ENCODE measurements around the gene RPS23.

The RPS23 gene

GRCh38 chr5:82312373-82312856, 34.3 kb upstream of the RPS23 start:
- no peak overlapping the region for H3K4me3 ChIP-seq (ENCODE audit: low read depth in 1 of 5, low read length in 5 of 5)

GRCh38 chr5:82309091-82309531, 31.0 kb upstream of the RPS23 start:
- peaks cover 2 to 16% (median 5%) of the 10 kb centered on the region in 5 donors for H3K36me3 ChIP-seq (ENCODE audit: control insufficient read depth in 5 of 5, insufficient read depth in 5 of 5, low read length in 5 of 5)

More at GRCh38 chr5:82312373-82312856, 34.3 kb upstream of the RPS23 start:
- Histone ChIP-seq H3K27ac (ENCODE audit: low read depth, low read length) (no peak overlapping the region), H3K36me3 (ENCODE audit: control insufficient read depth in 5 of 5, insufficient read depth in 5 of 5, low read length in 5 of 5) (peaks cover 0 to 8% (median 5%) of the 10 kb centered on the region in 5 donors), H3K9ac (ENCODE audit: low read length in 5 of 5) (no peak overlapping the region), H3K27me3 (ENCODE audit: control insufficient read depth in 5 of 5, insufficient read depth in 4 of 5, low read length in 5 of 5) (no peaks in the 10 kb centered on the region), H3K4me1 (ENCODE audit: control insufficient read depth in 5 of 5, insufficient read depth in 5 of 5, low read length in 5 of 5) (peaks cover 0 to 3% (median 0%) of the 10 kb centered on the region in 5 donors), H3K9me3 (ENCODE audit: control insufficient read depth in 5 of 5, low read length in 5 of 5) (no peaks in the 10 kb centered on the region)

GRCh38 chr5:82308416-82308815, 30.3 kb upstream of the RPS23 start:
- no peak overlapping the region for H3K27ac ChIP-seq (ENCODE audit: low read depth, low read length)
- H3K27me3 ChIP-seq (ENCODE audit: control insufficient read depth in 5 of 5, insufficient read depth in 4 of 5, low read length in 5 of 5): no peaks in the 10 kb centered on the region
- no peak overlapping the region for H3K9ac ChIP-seq (ENCODE audit: low read length in 5 of 5)
- H3K4me1 ChIP-seq (ENCODE audit: control insufficient read depth in 5 of 5, insufficient read depth in 5 of 5, low read length in 5 of 5): peaks cover 0 to 3% (median 0%) of the 10 kb centered on the region in 5 donors
- H3K36me3 ChIP-seq (ENCODE audit: control insufficient read depth in 5 of 5, insufficient read depth in 5 of 5, low read length in 5 of 5): peaks cover 2 to 16% (median 5%) of the 10 kb centered on the region in 5 donors
- no peaks in the 10 kb centered on the region for H3K9me3 ChIP-seq (ENCODE audit: control insufficient read depth in 5 of 5, low read length in 5 of 5)
- H3K4me3 ChIP-seq (ENCODE audit: low read depth in 1 of 5, low read length in 5 of 5): no peak overlapping the region

More at GRCh38 chr5:82309091-82309531, 31.0 kb upstream of the RPS23 start:
- Histone ChIP-seq H3K9me3 (ENCODE audit: control insufficient read depth in 5 of 5, low read length in 5 of 5) (no peaks in the 10 kb centered on the region), H3K4me3 (ENCODE audit: low read depth in 1 of 5, low read length in 5 of 5) (no peak overlapping the region), H3K9ac (ENCODE audit: low read length in 5 of 5) (no peak overlapping the region), H3K27me3 (ENCODE audit: control insufficient read depth in 5 of 5, insufficient read depth in 4 of 5, low read length in 5 of 5) (no peaks in the 10 kb centered on the region), H3K4me1 (ENCODE audit: control insufficient read depth in 5 of 5, insufficient read depth in 5 of 5, low read length in 5 of 5) (peaks cover 0 to 3% (median 0%) of the 10 kb centered on the region in 5 donors), H3K27ac (ENCODE audit: low read depth, low read length) (no peak overlapping the region)

- Histone ChIP-seq H3K27ac (ENCODE audit: low read depth, low read length) (no peak overlapping the region), H3K9me3 (ENCODE audit: control insufficient read depth in 5 of 5, low read length in 5 of 5) (no peaks in the 10 kb centered on the region), H3K4me1 (ENCODE audit: control insufficient read depth in 5 of 5, insufficient read depth in 5 of 5, low read length in 5 of 5) (peaks cover 0 to 3% (median 0%) of the 10 kb centered on the region in 5 donors), H3K27me3 (ENCODE audit: control insufficient read depth in 5 of 5, insufficient read depth in 4 of 5, low read length in 5 of 5) (no peaks in the 10 kb centered on the region), H3K4me3 (ENCODE audit: low read depth in 1 of 5, low read length in 5 of 5) (no peak overlapping the region), H3K9ac (ENCODE audit: low read length in 5 of 5) (no peak overlapping the region), H3K36me3 (ENCODE audit: control insufficient read depth in 5 of 5, insufficient read depth in 5 of 5, low read length in 5 of 5) (peaks cover 2 to 16% (median 5%) of the 10 kb centered on the region in 5 donors)
These were observed 29.3 kb upstream of the RPS23 start for GRCh38 chr5:82307451-82307850.

GRCh38 chr5:82306151-82306550, 28.0 kb upstream of the RPS23 start:
- Histone ChIP-seq H3K36me3 (ENCODE audit: control insufficient read depth in 5 of 5, insufficient read depth in 5 of 5, low read length in 5 of 5) (peaks cover 0 to 16% (median 5%) of the 10 kb centered on the region in 5 donors), H3K9ac (ENCODE audit: low read length in 5 of 5) (no peak overlapping the region), H3K27me3 (ENCODE audit: control insufficient read depth in 5 of 5, insufficient read depth in 4 of 5, low read length in 5 of 5) (no peaks in the 10 kb centered on the region), H3K4me3 (ENCODE audit: low read depth in 1 of 5, low read length in 5 of 5) (no peak overlapping the region), H3K9me3 (ENCODE audit: control insufficient read depth in 5 of 5, low read length in 5 of 5) (no peaks in the 10 kb centered on the region), H3K27ac (ENCODE audit: low read depth, low read length) (no peak overlapping the region), H3K4me1 (ENCODE audit: control insufficient read depth in 5 of 5, insufficient read depth in 5 of 5, low read length in 5 of 5) (no peaks in the 10 kb centered on the region)

- Histone ChIP-seq H3K27ac (ENCODE audit: low read depth, low read length) (no peak overlapping the region), H3K4me3 (ENCODE audit: low read depth in 1 of 5, low read length in 5 of 5) (no peak overlapping the region), H3K36me3 (ENCODE audit: control insufficient read depth in 5 of 5, insufficient read depth in 5 of 5, low read length in 5 of 5) (peaks cover 0 to 8% (median 2%) of the 10 kb centered on the region in 5 donors), H3K27me3 (ENCODE audit: control insufficient read depth in 5 of 5, insufficient read depth in 4 of 5, low read length in 5 of 5) (no peaks in the 10 kb centered on the region), H3K9ac (ENCODE audit: low read length in 5 of 5) (no peak overlapping the region), H3K9me3 (ENCODE audit: control insufficient read depth in 5 of 5, low read length in 5 of 5) (no peaks in the 10 kb centered on the region), H3K4me1 (ENCODE audit: control insufficient read depth in 5 of 5, insufficient read depth in 5 of 5, low read length in 5 of 5) (no peaks in the 10 kb centered on the region)
These were observed 23.0 kb upstream of the RPS23 start for GRCh38 chr5:82301190-82301589.

GRCh38 chr5:82298668-82299067, 20.5 kb upstream of the RPS23 start:
- Histone ChIP-seq H3K4me3 (ENCODE audit: low read depth in 1 of 5, low read length in 5 of 5) (no peak overlapping the region), H3K9ac (ENCODE audit: low read length in 5 of 5) (no peak overlapping the region), H3K36me3 (ENCODE audit: control insufficient read depth in 5 of 5, insufficient read depth in 5 of 5, low read length in 5 of 5) (no peaks in the 10 kb centered on the region), H3K4me1 (ENCODE audit: control insufficient read depth in 5 of 5, insufficient read depth in 5 of 5, low read length in 5 of 5) (no peaks in the 10 kb centered on the region), H3K27me3 (ENCODE audit: control insufficient read depth in 5 of 5, insufficient read depth in 4 of 5, low read length in 5 of 5) (no peaks in the 10 kb centered on the region), H3K27ac (ENCODE audit: low read depth, low read length) (no peak overlapping the region), H3K9me3 (ENCODE audit: control insufficient read depth in 5 of 5, low read length in 5 of 5) (no peaks in the 10 kb centered on the region)

- Histone ChIP-seq H3K4me3 (ENCODE audit: low read depth in 1 of 5, low read length in 5 of 5) (no peak overlapping the region), H3K9ac (ENCODE audit: low read length in 5 of 5) (no peak overlapping the region), H3K36me3 (ENCODE audit: control insufficient read depth in 5 of 5, insufficient read depth in 5 of 5, low read length in 5 of 5) (no peaks in the 10 kb centered on the region), H3K9me3 (ENCODE audit: control insufficient read depth in 5 of 5, low read length in 5 of 5) (no peaks in the 10 kb centered on the region), H3K4me1 (ENCODE audit: control insufficient read depth in 5 of 5, insufficient read depth in 5 of 5, low read length in 5 of 5) (no peaks in the 10 kb centered on the region), H3K27ac (ENCODE audit: low read depth, low read length) (no peak overlapping the region), H3K27me3 (ENCODE audit: control insufficient read depth in 5 of 5, insufficient read depth in 4 of 5, low read length in 5 of 5) (no peaks in the 10 kb centered on the region)
These were observed 19.6 kb upstream of the RPS23 start for GRCh38 chr5:82297711-82298110.

- no peaks in the 10 kb centered on the region for H3K4me1 ChIP-seq (ENCODE audit: control insufficient read depth in 5 of 5, insufficient read depth in 5 of 5, low read length in 5 of 5)
- no peaks in the 10 kb centered on the region for H3K36me3 ChIP-seq (ENCODE audit: control insufficient read depth in 5 of 5, insufficient read depth in 5 of 5, low read length in 5 of 5)
- H3K27ac ChIP-seq (ENCODE audit: low read depth, low read length): no peak overlapping the region
- no peaks in the 10 kb centered on the region for H3K27me3 ChIP-seq (ENCODE audit: control insufficient read depth in 5 of 5, insufficient read depth in 4 of 5, low read length in 5 of 5)
- H3K4me3 ChIP-seq (ENCODE audit: low read depth in 1 of 5, low read length in 5 of 5): no peak overlapping the region
- H3K9me3 ChIP-seq (ENCODE audit: control insufficient read depth in 5 of 5, low read length in 5 of 5): no peaks in the 10 kb centered on the region
- H3K9ac ChIP-seq (ENCODE audit: low read length in 5 of 5): no peak overlapping the region
These were observed 18.8 kb upstream of the RPS23 start for GRCh38 chr5:82296929-82297328.

- no peak overlapping the region for H3K9ac ChIP-seq (ENCODE audit: low read length in 5 of 5)
These were observed 17.9 kb upstream of the RPS23 start for GRCh38 chr5:82295959-82296531.

More at GRCh38 chr5:82295959-82296531, 17.9 kb upstream of the RPS23 start:
- Histone ChIP-seq H3K9me3 (ENCODE audit: control insufficient read depth in 5 of 5, low read length in 5 of 5) (no peaks in the 10 kb centered on the region), H3K4me3 (ENCODE audit: low read depth in 1 of 5, low read length in 5 of 5) (no peak overlapping the region), H3K27ac (ENCODE audit: low read depth, low read length) (no peak overlapping the region), H3K36me3 (ENCODE audit: control insufficient read depth in 5 of 5, insufficient read depth in 5 of 5, low read length in 5 of 5) (no peaks in the 10 kb centered on the region), H3K27me3 (ENCODE audit: control insufficient read depth in 5 of 5, insufficient read depth in 4 of 5, low read length in 5 of 5) (no peaks in the 10 kb centered on the region), H3K4me1 (ENCODE audit: control insufficient read depth in 5 of 5, insufficient read depth in 5 of 5, low read length in 5 of 5) (no peaks in the 10 kb centered on the region)

Measured in subcutaneous abdominal adipose tissue (tissue), 5 donors.